ENCODE results near the gene SS18. TPM values are rescaled to one million over a fixed set of nuclear protein-coding genes. Genes with fewer than 3 reads are reported as not detected.
"Not testable (repeated sequence)": the region's sequence is repeated elsewhere in the genome, so short reads cannot be mapped to it uniquely, and the experiment has no call there.

SS18 gene
- total and polyA plus RNA-seq, 8 donors: 17.0 to 38.0 (median 20.2) TPM

GRCh38 chr18:26127786-26128185 lies 37.4 kb upstream of the SS18 start:
- TF ChIP-seq CTCF (IDR thresholded peaks at IDR 0.05): no peak
- H3K27ac ChIP-seq: no peak overlapping the region
- no peak for FAIRE-seq
- H3K9me3 ChIP-seq: no peaks in the 10 kb centered on the region
- ATAC-seq: no peak
- intact Hi-C loops (cut with DNase I): no loop called here
- no peak for DNase-seq
- 54 to 68% methylated on average over 5 of the region's 5 CpGs for WGBS, 2 donors
- no peaks in the 10 kb centered on the region for H3K36me3 ChIP-seq
- H3K4me1 ChIP-seq: no peaks in the 10 kb centered on the region
- H3K27me3 ChIP-seq: no peaks in the 10 kb centered on the region
- H3K4me3 ChIP-seq: no peak overlapping the region

- DNase-seq; H3K9me3 ChIP-seq; H3K27ac ChIP-seq; H3K4me1 ChIP-seq; FAIRE-seq; ATAC-seq; intact Hi-C loops (cut with DNase I); H3K36me3 ChIP-seq; H3K27me3 ChIP-seq; H3K4me3 ChIP-seq: not testable (repeated sequence)
- 61 to 79% methylated on average over 2 of the region's 2 CpGs for WGBS, 2 donors
Observed at GRCh38 chr18:26121994-26122393, 31.6 kb upstream of the SS18 start.

- Histone ChIP-seq H3K36me3 (no peaks in the 10 kb centered on the region), H3K4me3 (no peak overlapping the region), H3K27ac (no peak overlapping the region), H3K27me3 (no peaks in the 10 kb centered on the region), H3K4me1 (no peaks in the 10 kb centered on the region), H3K9me3 (no peaks in the 10 kb centered on the region)
- ATAC-seq: no peak
- TF ChIP-seq CTCF (IDR thresholded peaks at IDR 0.05): no peak
- intact Hi-C loops (cut with DNase I): no loop called here
- no peak for FAIRE-seq
- DNase-seq: no peak
- 58 to 62% methylated on average over 1 of the region's 1 CpG for WGBS, 2 donors
Observed at GRCh38 chr18:26121476-26121875, 31.1 kb upstream of the SS18 start.

GRCh38 chr18:26119246-26119645 lies 28.8 kb upstream of the SS18 start:
- intact Hi-C loops (cut with DNase I): no loop called here
- Histone ChIP-seq H3K9me3 (no peaks in the 10 kb centered on the region), H3K36me3 (no peaks in the 10 kb centered on the region), H3K27me3 (no peaks in the 10 kb centered on the region), H3K27ac (no peak overlapping the region), H3K4me3 (no peak overlapping the region), H3K4me1 (no peaks in the 10 kb centered on the region)
- FAIRE-seq: no peak
- TF ChIP-seq CTCF (IDR thresholded peaks at IDR 0.05): no peak
- no peak for ATAC-seq
- WGBS, 2 donors: 66 to 81% methylated on average over 5 of the region's 5 CpGs
- DNase-seq: no peak

- no peak overlapping the region for H3K4me3 ChIP-seq
- FAIRE-seq (no peak), DNase-seq (no peak), ATAC-seq (no peak)
- 78 to 95% methylated on average over 1 of the region's 1 CpG for WGBS, 2 donors
- TF ChIP-seq CTCF (IDR thresholded peaks at IDR 0.05): no peak
- no peak overlapping the region for H3K27ac ChIP-seq
- H3K4me1 ChIP-seq: no peaks in the 10 kb centered on the region
- no peaks in the 10 kb centered on the region for H3K27me3 ChIP-seq
- intact Hi-C loops (cut with DNase I): no loop called here
- H3K9me3 ChIP-seq: no peaks in the 10 kb centered on the region
- no peaks in the 10 kb centered on the region for H3K36me3 ChIP-seq
Observed at GRCh38 chr18:26104035-26104434, 13.6 kb upstream of the SS18 start.

GRCh38 chr18:26103579-26103978 lies 13.2 kb upstream of the SS18 start:
- 39 to 46% methylated on average over 5 of the region's 5 CpGs for WGBS, 2 donors
- DNase-seq (peak in 1 of 6 donors; percentile 38), ATAC-seq (peak in 1 of 4 donors; percentile 37), FAIRE-seq (no peak)
- no peak for TF ChIP-seq CTCF (IDR thresholded peaks at IDR 0.05)
- H3K4me3 ChIP-seq: no peak overlapping the region
- no peaks in the 10 kb centered on the region for H3K4me1 ChIP-seq
- H3K27ac ChIP-seq: no peak overlapping the region
- intact Hi-C loops (cut with DNase I): no loop called here
- no peaks in the 10 kb centered on the region for H3K9me3 ChIP-seq
- no peaks in the 10 kb centered on the region for H3K36me3 ChIP-seq
- no peaks in the 10 kb centered on the region for H3K27me3 ChIP-seq

All from pancreas (tissue), 10 donors.